K562 (cell line): ENCODE data around the gene DTWD2. TPM values are rescaled to one million over a fixed set of nuclear protein-coding genes. Genes with fewer than 3 reads are reported as not detected.

ENCODE experiments used
- ATAC-seq: fragments of 200-7000 bp; cut with Tn5 transposase; 3 replicates; pipeline ENCODE4 v1.9.1; 2020; ENCODE audit warnings: moderate library complexity
- BruUV-seq: library from RNA; stranded (reverse); fragments of 400-500 nt; replicated peaks from 2 replicates; lab custom pipeline; 2021; lab: Mats Ljungman, UMichigan
- CTCF ChIA-PET: fragments of 300-600 bp; formaldehyde crosslinking; extraction: SDS; loops from one replicate; lab custom pipeline; 2021; ENCODE audit warnings: low intra/inter-chr PET ratio; lab: Yijun Ruan, JAX
- POLR2A ChIA-PET: fragments of 300-600, 350-650 bp; sonication (Branson Sonifier 250); formaldehyde crosslinking; extraction: SDS; loops from one replicate; lab custom pipeline; 2021; ENCODE audit warnings: antibody characterized with exemption, inconsistent platforms; lab: Yijun Ruan, JAX
- DNase-seq, 4 experiments: peaks; one replicate each; pipeline versions ENCODE4 v3.0.0 to v3.0.0-alpha.2; 2011 to 2018; ENCODE audit warnings: low spot score in 3 of 4, mixed read lengths in 3 of 4; ENCODE audit errors: extremely low read depth in 1 of 4
- FAIRE-seq: peaks from 2 replicates; lab custom pipeline; 2011; peaks lifted over from hg19 to GRCh38; lab: Jason Lieb, UNC
- H2AFZ ChIP-seq: 2 replicates; pipeline ENCODE4 v1.6.0; 2011; ENCODE audit warnings: low read depth, low read length, control low read depth, inconsistent platforms
- H3K27ac ChIP-seq: fragments of 200-600 bp; 3 replicates; pipeline ENCODE4 v1.8.0; 2011; ENCODE audit warnings: low read depth, mild to moderate bottlenecking, control low read depth, inconsistent platforms, low read length, moderate library complexity, mixed read lengths; ENCODE audit errors: extremely low read depth
- H3K27me3 ChIP-seq, 2 experiments: fragments of 300-600 bp in 1 of 2; 2 replicates in 1 of 2; 3 replicates in 1 of 2; pipeline versions ENCODE4 v1.6.0 to v1.8.0; 2011; ENCODE audit warnings: inconsistent platforms in 2 of 2, low read length in 2 of 2, mild to moderate bottlenecking in 1 of 2, mixed read lengths in 1 of 2, moderate library complexity in 1 of 2; ENCODE audit not compliant: control insufficient read depth in 2 of 2, insufficient read depth in 2 of 2
- H3K36me3 ChIP-seq: fragments of 300-600 bp; 3 replicates; pipeline ENCODE4 v1.8.0; 2011; ENCODE audit warnings: mild to moderate bottlenecking, low read length, inconsistent platforms; ENCODE audit not compliant: control insufficient read depth, insufficient read depth
- H3K4me1 ChIP-seq, 2 experiments: fragments of 200-600 bp in 1 of 2; replicated peaks in 1 of 2; 2 replicates in 1 of 2; 3 replicates in 1 of 2; pipeline versions ENCODE4 v1.5.1 to v1.8.0; 2011; ENCODE audit warnings: inconsistent platforms in 2 of 2, low read length in 2 of 2, mild to moderate bottlenecking in 1 of 2, mixed read lengths in 1 of 2, moderate library complexity in 1 of 2; ENCODE audit not compliant: control insufficient read depth in 2 of 2, insufficient read depth in 2 of 2
- H3K4me2 ChIP-seq: 2 replicates; pipeline ENCODE4 v1.6.1; 2011; ENCODE audit warnings: low read length, control low read depth, inconsistent platforms, mixed read lengths; ENCODE audit not compliant: insufficient read depth
- H3K4me3 ChIP-seq: fragments of 200-600 bp; sonication (generic), shearing (Covaris generic); 2 replicates; pipeline ENCODE4 v1.5.1; 2016; ENCODE audit warnings: control low read depth, inconsistent platforms
- H3K79me2 ChIP-seq: fragments of 200-600 bp; 3 replicates; pipeline ENCODE4 v1.8.0; 2011; ENCODE audit warnings: low read length, inconsistent platforms; ENCODE audit not compliant: control insufficient read depth, insufficient read depth
- H3K9ac ChIP-seq, 2 experiments: 2 replicates each; pipeline versions ENCODE4 v1.6.0 to v1.6.1; 2011; ENCODE audit warnings: low read depth in 2 of 2, low read length in 2 of 2, control low read depth in 1 of 2, inconsistent platforms in 1 of 2, mild to moderate bottlenecking in 1 of 2, mixed read lengths in 1 of 2; ENCODE audit not compliant: insufficient read depth in 1 of 2
- H3K9me1 ChIP-seq: one replicate; pipeline ENCODE4 v1.6.0; 2011; ENCODE audit warnings: inconsistent platforms, mild to moderate bottlenecking, low read length, moderate library complexity; ENCODE audit not compliant: control insufficient read depth, insufficient read depth
- H3K9me3 ChIP-seq: replicated peaks from 2 replicates; pipeline ENCODE4 v1.5.1; 2011; ENCODE audit warnings: low read depth, low read length, inconsistent platforms; ENCODE audit not compliant: control insufficient read depth, insufficient read depth
- H4K20me1 ChIP-seq: replicated peaks from 2 replicates; pipeline ENCODE4 v1.6.1; 2011; ENCODE audit warnings: low read length, inconsistent platforms, mixed read lengths; ENCODE audit not compliant: control insufficient read depth, insufficient read depth
- BRF2 ChIP-seq: IDR thresholded peaks from 3 replicates; pipeline ENCODE4 v1.6.1; 2011; ENCODE audit warnings: borderline replicate concordance, mild to moderate bottlenecking; ENCODE audit not compliant: insufficient read length, insufficient read depth
- CHD4 ChIP-seq: fragments of 200-600 bp; sonication (generic); IDR thresholded peaks from 3 replicates; pipeline ENCODE4 v1.6.1; 2012; ENCODE audit warnings: low read depth, mild to moderate bottlenecking, mixed read lengths, low read length, inconsistent platforms; ENCODE audit not compliant: insufficient read depth, insufficient replicate concordance, poor library complexity, severe bottlenecking
- HES1 ChIP-seq: fragments of 450-650 bp; IDR thresholded peaks from 2 replicates; pipeline ENCODE4 v1.6.1; 2016; ENCODE audit warnings: low read depth, mild to moderate bottlenecking, moderate library complexity
- HIVEP1 ChIP-seq: fragments of 250-450 bp; sonication (Bioruptor Pico); IDR thresholded peaks from 2 replicates; pipeline ENCODE4 v1.4.0; 2020; ENCODE audit warnings: mild to moderate bottlenecking
- ILK ChIP-seq: fragments of 450-650 bp; IDR thresholded peaks from 2 replicates; pipeline ENCODE4 v1.6.1; 2016; ENCODE audit warnings: missing genetic modification characterization, low read depth, mild to moderate bottlenecking, missing compliant biosample characterization, moderate library complexity, borderline replicate concordance
- LEF1 ChIP-seq: fragments of 450-650 bp; IDR thresholded peaks from 2 replicates; pipeline ENCODE4 v1.6.1; 2016; ENCODE audit warnings: mild to moderate bottlenecking
- SMC3 ChIP-seq: conservative IDR thresholded peaks from 2 replicates; pipeline ENCODE4 v1.6.1; 2011; ENCODE audit warnings: low read depth, low read length, improper control_type of control experiment; ENCODE audit not compliant: insufficient read depth
- ZC3H4 ChIP-seq: sonication (generic); formaldehyde crosslinking; IDR thresholded peaks from 2 replicates; pipeline ENCODE4 v1.9.0; 2021; ENCODE audit warnings: missing genetic modification reagents, borderline replicate concordance
- ZNF274 ChIP-seq: IDR thresholded peaks from 2 replicates; pipeline ENCODE4 v1.6.1; 2011; ENCODE audit warnings: low read depth, mild to moderate bottlenecking, low read length, moderate library complexity, borderline replicate concordance
- WGBS: fragments of 100-300 bp; shearing (Covaris generic); methylation state at CpG from one replicate; pipeline ENCODE4 v1.1.6; 2016; ENCODE audit warnings: low coverage, mixed read lengths; ENCODE audit not compliant: insufficient coverage; ENCODE audit errors: missing lambda C conversion rate; 5-methylcytosine and 5-hydroxymethylcytosine counted together
- in situ Hi-C: fragments of 300-500 bp; cut with MboI; formaldehyde crosslinking; loops from 4 replicates; pipeline ENCODE4 v1.15.0; 2018; ENCODE audit warnings: inconsistent platforms, mixed read lengths
- intact Hi-C: fragments of 100-400 bp; cut with micrococcal nuclease; formaldehyde crosslinking; loops from 2 replicates; pipeline ENCODE4 v1.14.2; 2022
- polyA plus RNA-seq, 8 experiments: library from polyadenylated mRNA; depleted of rRNA in 4 of 8; stranded (reverse) in 5 of 8; unstranded in 3 of 8; fragments of >200 nt; fragmentation: Nextera tagmentation in 2 of 8; fragmentation: Illumina TruSeq in 1 of 8; extraction: Ambion mirVana in 2 of 8; extraction: Trizol in 1 of 8; gene quantifications; 2 replicates each; pipeline versions ENCODE4 v1.2.1 to v1.2.3, GENCODE V29; 2011 to 2014; ENCODE audit warnings: inconsistent platforms in 1 of 8, missing spikeins in 1 of 8
- total RNA-seq, 7 experiments: library from RNA; depleted of rRNA in 6 of 7; stranded (reverse); fragments of >200 nt in 6 of 7; fragmentation: Illumina TruSeq in 2 of 7; extraction: Trizol in 2 of 7; gene quantifications; 2 replicates each; pipeline versions ENCODE4 v1.2.1 to v1.2.3, GENCODE V29; 2011 to 2021; ENCODE audit warnings: low replicate concordance in 1 of 7
- TF ChIP-seq, protein P1 (sequence below): fragments of 450-650 bp; IDR thresholded peaks from 2 replicates; pipeline ENCODE4 v1.6.1; 2016; ENCODE audit warnings: mild to moderate bottlenecking

The DTWD2 gene
- total and polyA plus RNA-seq, 9 of the 15 experiments (the other 6 are each of a cell fraction or from before 2014, with no cell fraction given), result 0.99 to 10.8 (median 4.1) TPM

DNA sequence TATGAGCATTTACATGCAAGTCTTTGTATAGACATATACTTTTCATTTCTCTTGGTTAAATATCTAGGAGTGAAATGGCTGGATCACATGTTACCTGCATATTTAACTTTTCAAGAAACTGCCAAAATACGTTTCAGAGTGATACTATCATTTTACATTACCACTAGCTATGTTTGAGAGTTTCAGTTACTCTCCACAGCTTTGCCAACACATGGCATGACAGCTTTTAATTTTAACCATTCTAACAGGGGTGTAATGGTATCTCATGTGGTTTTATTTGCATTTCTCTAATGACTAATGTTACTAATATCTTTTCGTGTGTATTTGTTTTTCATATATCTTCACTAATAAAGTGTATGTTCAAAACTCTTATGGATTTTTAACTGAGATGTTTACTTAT is 99.8 kb downstream of the DTWD2 start (continued):
- TF ChIP-seq SMC3, result no peak
- no peak for TF ChIP-seq ZC3H4 (CRISPR knock-in tag)

GRCh38 chr5:118883362-118883761 is 105.0 kb downstream of the DTWD2 start:
- TF ChIP-seq, protein P1, sequence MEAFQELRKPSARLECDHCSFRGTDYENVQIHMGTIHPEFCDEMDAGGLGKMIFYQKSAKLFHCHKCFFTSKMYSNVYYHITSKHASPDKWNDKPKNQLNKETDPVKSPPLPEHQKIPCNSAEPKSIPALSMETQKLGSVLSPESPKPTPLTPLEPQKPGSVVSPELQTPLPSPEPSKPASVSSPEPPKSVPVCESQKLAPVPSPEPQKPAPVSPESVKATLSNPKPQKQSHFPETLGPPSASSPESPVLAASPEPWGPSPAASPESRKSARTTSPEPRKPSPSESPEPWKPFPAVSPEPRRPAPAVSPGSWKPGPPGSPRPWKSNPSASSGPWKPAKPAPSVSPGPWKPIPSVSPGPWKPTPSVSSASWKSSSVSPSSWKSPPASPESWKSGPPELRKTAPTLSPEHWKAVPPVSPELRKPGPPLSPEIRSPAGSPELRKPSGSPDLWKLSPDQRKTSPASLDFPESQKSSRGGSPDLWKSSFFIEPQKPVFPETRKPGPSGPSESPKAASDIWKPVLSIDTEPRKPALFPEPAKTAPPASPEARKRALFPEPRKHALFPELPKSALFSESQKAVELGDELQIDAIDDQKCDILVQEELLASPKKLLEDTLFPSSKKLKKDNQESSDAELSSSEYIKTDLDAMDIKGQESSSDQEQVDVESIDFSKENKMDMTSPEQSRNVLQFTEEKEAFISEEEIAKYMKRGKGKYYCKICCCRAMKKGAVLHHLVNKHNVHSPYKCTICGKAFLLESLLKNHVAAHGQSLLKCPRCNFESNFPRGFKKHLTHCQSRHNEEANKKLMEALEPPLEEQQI, result no peak
- TF ChIP-seq HIVEP1 (CRISPR knock-in tag), result no peak
- TF ChIP-seq BRF2, result no peak
- TF ChIP-seq LEF1, result no peak
- TF ChIP-seq CHD4, result no peak
- no peak for TF ChIP-seq HES1
- no peak for TF ChIP-seq ZNF274
- TF ChIP-seq ILK (tag), result no peak
- no peaks in the 10 kb centered on the region for H4K20me1 ChIP-seq
- intact Hi-C loops (no loop called here), in situ Hi-C loops (no loop called here)
- no peaks in the 10 kb centered on the region for H3K4me1 ChIP-seq
- CTCF ChIA-PET, result no interaction called here
- FAIRE-seq (no peak), DNase-seq (no peak), ATAC-seq (no peak)
- H3K9me1 ChIP-seq, result no peaks in the 10 kb centered on the region
- no peaks in the 10 kb centered on the region for H3K36me3 ChIP-seq
- no peak overlapping the region for H3K4me3 ChIP-seq
- H3K27me3 ChIP-seq, result no peaks in the 10 kb centered on the region
- POLR2A ChIA-PET, result interaction anchor here (0.6 kb wide), 2 partner anchors 56 to 106 kb away, joined by 3 read pairs; no protein-coding TSS in a partner anchor
- H3K9me3 ChIP-seq, result no peaks in the 10 kb centered on the region
- H3K4me2 ChIP-seq, result no peak overlapping the region
- BruUV-seq, result no TSS peak
- 19% methylated on average over 2 of the region's 2 CpGs for WGBS
- no peak overlapping the region for H3K9ac ChIP-seq
- H2AFZ ChIP-seq, result no peak overlapping the region
- no peak overlapping the region for H3K27ac ChIP-seq
- H3K79me2 ChIP-seq, result no peaks in the 10 kb centered on the region
